Suppressor macrophage treated with lipopolysaccharide for 1 hour (primary cell): Measurements from ENCODE around the gene RHOT2.

Experiments used
- DNase-seq, 3 donors: peaks; one replicate each; pipeline ENCODE4 v3.0.0-alpha.2; 2020 to 2022

The RHOT2 gene

DNA sequence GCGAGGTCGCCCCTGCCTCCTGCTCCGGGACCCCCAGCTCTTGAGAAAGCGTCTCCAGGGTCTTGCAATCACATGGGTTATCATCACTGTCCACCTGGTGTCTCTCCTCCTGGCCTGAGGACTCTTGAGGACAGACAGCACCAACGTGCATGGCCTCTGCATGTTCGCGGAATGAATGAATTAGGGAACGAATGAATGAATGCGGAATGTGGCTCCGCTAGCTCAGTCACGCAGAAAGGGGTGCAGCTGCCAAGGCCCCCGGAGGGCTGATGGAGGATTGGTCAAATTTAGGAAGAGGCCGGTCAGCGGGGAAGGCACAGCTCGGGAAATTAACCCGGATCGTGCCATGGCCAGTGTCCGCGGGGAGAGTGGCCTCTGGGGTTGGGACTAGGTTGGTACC lies 34.4 kb downstream of the RHOT2 start:
- no peak for DNase-seq

- no peak for DNase-seq
Measured at GRCh38 chr16:703406-703805, 35.5 kb downstream of the RHOT2 start.

GRCh38 chr16:704047-704446 lies 36.1 kb downstream of the RHOT2 start:
- no peak for DNase-seq

GRCh38 chr16:704552-705380 lies 36.8 kb downstream of the RHOT2 start:
- DNase-seq = no peak

DNA sequence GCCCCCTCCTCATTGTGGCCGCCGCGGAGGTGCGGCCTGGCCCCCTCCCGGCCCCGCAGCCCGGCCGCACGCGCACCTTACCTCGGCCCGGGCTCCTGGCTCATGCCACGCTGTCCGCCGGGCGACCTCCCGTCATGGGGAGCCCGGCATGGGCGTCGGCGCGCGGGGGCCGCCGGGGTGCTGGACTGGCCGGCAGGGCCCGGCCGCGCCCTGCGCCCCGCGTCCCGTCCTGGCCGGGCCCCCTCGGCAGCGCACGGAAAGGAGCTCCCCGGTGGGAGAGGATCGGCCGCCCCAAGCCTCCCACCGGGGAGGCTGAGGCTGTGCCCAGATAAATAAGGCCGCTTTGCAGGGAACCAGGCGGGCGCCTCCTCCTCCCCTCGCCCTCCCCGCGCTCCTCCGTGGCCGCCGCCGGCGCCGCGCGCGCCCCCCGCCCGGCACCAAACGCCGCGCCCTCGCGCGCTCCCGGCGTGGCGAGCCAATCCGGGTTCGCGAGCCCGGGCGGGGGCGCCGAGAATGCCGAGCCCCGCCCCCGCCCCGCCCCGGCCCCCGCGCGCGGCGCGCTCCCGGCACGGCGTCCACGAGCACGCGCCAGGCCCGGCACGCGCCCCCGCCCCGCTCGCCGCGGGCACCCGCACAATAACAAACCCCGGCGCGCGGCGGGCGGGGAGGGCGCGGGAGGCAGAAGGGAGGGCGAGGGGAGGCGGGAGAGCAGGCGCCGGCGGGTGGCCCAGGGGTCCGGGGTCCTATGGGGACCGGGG lies 37.7 kb downstream of the RHOT2 start, which contains the start of gene FBXL16:
Gene FBXL16, minus strand, starts transcription at position 371 of the 758 bp plus-strand sequence. CDS start 8,396 bp downstream, outside the sequence.
- DNase-seq = peak in 2 of 3 donors; percentile 15 to 21

GRCh38 chr16:706189-707061 lies 38.5 kb downstream of the RHOT2 start:
- DNase-seq = no peak

GRCh38 chr16:707062-707538 lies 39.2 kb downstream of the RHOT2 start:
- peak in 1 of 3 donors; percentile 16 for DNase-seq

- DNase-seq = peak in 1 of 3 donors; percentile 14
Measured at GRCh38 chr16:708019-708418, 40.1 kb downstream of the RHOT2 start.

DNA sequence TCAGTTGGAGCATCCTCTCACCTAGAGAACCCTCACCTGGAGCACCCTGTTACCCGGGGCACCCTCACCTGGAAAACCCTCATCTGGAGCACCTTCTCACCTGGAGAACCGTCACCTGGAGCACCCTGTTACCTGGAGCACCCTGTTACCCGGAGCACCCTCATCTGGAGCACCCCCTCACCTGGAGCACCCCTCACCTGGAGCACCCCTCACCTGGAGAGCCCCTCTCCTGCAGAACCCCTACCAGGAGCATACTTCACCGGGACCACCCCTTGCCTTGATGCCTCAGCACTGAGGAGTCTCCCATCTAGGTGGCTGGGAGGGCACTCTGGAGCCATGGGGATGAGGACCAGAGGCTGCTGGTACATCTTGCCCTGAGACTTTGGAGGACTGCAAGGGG lies 41.0 kb downstream of the RHOT2 start:
- no peak for DNase-seq

DNA sequence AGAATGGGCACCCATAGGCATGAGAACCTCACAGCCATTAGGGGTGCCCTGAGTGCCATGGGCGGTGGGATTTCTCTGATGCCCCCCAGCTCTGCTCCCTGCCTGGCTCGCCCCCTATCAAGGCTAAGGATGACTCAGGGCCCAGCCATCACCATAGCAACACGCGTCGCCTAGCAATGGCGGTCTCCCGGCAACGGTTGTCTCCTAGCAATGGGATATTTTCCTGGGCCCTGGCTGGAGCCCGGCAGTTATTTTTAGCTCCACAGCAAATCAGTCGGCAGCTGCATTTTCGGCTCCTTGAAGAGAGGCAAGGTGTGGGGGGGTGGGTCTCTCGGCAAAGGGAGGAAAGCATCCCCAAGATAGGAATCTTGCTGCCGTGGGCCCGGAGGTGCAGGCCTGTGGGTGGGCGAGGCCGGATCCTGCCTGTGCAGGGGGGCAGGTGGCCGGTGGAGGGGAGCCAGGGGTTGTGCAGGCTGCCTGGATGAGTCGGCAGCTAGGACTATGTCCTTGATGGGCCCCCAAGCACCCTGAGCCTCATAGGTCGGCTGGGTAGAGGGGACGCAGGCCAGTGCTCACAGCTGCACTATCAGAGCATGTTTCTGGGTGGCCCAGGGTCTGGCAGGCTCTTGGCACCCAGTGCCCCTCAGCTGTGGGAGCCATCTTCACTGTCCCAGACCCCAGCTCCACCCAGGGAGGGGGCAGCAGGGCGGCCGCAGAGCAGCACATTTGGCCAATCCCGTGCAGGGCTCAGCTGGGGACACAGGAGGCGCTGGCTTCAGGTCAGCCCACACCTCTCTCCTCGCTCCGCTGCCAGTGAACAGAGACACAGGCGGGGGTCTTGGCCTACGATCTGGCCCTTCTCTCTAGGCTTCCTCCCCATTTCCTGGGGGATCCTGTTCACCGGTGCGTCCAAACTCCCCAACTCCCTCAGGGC lies 41.9 kb downstream of the RHOT2 start:
- DNase-seq = peak; percentile 32 to 37 (median 32)

DNA sequence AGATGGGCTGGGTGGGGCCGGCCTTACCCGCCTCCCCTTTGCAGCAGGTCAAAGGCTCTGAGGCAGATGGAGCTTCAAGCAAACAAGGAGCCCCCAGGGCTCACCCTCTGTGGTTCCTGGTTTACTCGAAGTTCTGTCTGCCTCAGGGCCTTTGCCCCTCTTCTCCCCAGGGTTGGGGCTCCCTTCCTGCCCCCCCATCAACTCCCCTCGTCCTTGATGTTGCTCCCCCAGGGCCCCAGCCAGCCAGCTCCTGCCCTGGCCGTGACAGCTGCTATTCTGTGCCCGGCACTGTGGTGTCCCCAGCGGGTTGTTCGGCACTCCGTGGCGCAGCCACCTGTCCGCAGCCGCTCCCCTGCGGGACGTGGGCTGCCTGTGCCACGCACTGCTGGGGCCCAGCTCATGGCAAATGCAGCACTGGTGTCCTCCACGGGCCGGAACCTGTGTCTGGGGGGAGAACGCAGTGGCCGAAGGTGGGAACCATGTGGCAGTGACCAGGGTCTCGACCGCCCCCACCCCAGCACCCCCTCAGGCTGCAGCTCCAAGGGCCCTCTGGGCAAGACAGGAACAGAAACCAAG lies 42.7 kb downstream of the RHOT2 start:
- DNase-seq = no peak

DNA sequence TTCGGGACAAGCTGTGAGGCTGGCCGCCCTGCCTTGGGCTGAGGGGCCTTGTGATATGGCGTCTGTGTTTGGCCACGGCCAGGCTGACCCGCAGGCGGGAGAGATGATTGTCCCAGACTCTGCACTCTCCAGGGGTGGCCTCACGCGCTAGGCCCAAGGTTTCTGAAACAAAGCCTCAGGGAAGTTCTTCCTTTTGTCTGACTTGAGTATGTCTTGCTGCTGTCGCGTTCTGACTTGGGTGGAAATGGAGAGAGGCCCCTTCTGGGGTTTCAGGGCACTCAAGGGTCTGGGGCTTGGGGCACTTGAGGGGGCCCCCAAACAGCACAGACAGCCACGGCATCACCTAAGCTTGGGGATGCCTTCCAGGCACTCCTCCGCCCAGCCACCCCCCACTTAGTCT lies 43.2 kb downstream of the RHOT2 start:
- no peak for DNase-seq

DNA sequence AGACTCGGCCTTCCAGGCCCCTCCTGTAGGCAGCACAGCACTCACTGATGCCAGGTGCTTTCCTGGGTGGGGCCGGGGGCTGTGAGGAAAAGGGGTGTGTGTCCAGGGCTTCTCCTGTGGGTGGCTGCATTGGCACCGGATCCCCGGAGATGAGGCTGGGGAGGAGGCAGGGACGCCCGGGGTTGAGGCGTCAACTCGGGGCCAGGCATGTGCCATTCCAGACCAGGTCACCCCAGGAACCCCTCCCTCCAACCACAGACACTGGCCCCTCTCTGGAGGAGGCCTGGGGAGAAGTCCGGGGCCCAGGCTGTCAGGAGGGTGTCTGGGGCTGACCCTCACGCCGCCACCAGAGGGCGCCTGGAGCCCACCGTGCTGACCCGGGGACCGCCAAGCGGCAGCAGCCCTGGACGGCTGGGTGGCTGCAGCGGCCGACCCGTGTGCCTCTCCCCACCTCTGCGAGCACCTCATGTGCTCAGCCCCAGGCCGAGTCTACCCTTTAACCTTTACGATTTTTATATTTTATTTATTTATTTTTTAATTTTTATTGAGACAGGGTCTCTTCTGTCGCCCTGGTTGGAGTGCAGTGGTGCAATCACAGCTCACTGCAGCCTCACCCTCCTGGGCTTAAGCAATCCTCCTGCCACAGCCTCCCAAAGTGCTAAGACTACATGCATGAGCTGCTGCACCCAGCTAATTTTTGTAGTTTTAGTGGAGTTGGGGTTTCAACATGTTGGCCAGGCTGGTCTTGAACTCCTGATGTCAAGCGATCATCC lies 43.8 kb downstream of the RHOT2 start:
- DNase-seq = peak; percentile 83 to 94 (median 88)

DNA sequence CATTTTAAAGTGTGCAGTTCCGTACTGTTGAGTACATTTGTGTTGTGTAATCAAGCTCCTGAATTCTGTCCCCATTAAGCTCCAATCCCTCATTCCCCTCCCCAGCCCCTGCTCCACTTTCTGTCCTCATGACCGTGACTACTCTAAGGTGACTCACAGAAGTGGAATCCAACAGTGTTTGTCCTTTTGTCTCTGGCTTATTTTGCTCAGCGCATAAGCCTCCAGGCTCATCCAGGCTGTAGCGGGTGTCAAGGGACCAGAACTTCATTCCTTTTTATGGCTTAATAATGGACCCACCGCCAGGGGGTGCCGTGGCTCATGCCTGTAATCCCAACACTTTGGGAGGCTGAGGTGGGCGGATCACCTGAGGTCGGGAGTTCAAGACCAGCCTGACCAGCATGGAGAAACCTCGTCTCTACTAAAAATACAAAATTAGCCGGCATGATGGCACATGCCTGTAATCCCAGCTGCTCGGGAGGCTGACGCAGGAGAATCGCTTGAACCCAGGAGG lies 44.9 kb downstream of the RHOT2 start:
- DNase-seq = peak; percentile 62 to 81 (median 67)

DNA sequence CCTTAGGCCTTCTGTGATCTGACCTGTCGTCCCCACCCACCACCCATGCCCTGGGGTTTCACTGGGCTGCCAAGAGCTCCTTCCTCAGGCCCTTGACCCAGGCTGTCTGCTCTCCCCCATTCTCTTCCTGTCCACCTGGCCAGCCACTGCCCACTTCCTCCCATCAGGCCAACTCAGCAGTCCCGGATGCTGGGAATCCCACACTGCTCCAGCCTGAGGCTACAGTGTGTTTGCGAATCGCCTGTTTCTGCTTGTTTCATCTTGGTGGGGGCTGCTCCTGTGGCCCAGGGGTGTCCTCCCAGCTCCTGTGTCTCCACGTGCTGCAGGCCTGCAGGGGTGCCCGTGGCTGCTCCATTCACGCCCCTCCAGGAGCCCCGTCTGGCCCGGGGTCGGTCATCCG lies 46.1 kb downstream of the RHOT2 start:
- no peak for DNase-seq

DNA sequence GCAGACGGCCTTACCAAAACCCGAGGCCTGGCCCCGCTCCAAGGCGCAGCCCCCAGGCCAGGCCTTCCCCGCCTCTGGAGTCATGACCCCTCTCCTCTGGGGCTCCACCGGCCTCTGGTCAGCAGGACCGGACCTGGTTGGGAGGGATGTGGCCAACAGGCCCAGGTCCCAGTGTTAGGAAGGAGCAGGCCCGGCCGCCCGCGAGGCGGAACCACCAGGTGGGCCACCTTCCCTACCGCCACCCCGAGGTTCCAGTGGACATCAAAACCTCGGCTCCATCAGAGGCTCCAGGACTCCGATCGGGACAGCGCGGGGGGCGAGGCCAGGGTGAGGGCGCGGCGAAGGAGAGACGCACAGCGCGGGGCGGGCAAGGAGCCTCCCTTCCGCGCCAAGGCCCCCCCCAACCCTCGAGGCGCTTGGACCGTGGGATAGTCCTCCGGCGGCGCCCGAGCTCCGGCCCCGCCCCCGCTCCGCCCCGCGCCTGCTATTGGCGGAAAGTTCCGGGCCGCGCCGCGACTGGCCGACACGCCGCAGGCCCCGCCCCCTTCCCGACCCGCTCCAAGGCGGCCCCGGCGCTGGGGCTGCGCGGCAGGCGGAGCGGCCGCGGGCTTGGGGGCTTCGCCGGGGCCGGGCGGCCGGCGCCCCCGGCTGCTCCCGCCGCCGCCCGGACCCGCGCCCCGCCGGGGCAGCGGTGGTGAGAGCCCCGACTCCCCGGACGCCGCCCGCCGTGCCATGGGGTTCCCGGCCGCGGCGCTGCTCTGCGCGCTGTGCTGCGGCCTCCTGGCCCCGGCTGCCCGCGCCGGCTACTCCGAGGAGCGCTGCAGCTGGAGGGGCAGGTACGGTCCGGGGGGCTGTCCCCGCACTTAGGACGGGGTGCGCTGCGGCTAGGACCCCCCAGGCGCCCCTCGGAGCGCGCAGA lies 46.9 kb downstream of the RHOT2 start, which contains the start of gene METRN:
Gene METRN, plus strand, starts transcription at position 561 of the 919 bp plus-strand sequence. Its CDS starts 172 bp downstream, at position 733.
- peak; percentile 89 to 98 (median 96) for DNase-seq

DNA sequence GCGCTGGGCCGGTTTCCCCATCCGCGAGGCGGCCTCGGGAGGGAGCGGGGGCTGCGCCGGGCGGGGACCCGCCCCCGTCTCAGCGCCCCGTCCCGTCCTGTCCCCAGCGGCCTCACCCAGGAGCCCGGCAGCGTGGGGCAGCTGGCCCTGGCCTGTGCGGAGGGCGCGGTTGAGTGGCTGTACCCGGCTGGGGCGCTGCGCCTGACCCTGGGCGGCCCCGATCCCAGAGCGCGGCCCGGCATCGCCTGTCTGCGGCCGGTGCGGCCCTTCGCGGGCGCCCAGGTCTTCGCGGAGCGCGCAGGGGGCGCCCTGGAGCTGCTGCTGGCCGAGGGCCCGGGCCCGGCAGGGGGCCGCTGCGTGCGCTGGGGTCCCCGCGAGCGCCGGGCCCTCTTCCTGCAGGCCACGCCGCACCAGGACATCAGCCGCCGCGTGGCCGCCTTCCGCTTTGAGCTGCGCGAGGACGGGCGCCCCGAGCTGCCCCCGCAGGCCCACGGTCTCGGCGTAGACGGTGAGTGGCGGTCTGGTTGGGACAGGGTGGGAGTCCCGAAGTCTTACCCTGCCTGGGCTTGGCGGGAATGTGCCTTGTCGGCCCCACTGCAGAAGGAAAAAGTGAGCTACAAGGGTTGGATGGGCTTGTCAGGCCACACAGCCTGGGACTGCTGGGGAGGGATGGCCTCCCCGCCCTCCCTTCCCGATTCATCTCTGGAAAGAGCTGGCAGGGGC lies 47.7 kb downstream of the RHOT2 start:
- DNase-seq = peak in 2 of 3 donors; percentile 34 to 56

DNA sequence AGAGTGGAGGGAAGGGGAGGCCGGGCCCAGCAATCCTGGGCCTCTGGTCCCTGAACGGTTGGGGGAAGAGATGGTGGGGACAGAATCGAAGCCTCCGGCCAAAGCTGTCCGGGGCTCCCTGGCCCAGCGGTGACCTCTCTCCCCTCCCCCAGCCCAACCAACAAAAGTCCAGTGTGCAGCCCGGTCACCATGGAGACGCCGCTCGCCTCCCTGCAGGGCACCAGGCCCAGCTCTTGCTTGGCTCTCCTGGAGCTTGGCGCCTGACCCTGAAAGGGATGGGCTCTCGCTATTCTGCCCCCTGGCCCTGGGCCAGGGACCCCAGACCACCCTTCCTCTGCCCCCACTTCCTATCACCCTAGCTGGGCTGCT lies 48.3 kb downstream of the RHOT2 start:
- DNase-seq = no peak
